Measurements from ENCODE around the gene THEMIS. TPM values are rescaled to one million over a fixed set of nuclear protein-coding genes. Genes with fewer than 3 reads are reported as not detected.

THEMIS gene
- total RNA-seq, 4 donors from 2014 or later: 1.6 TPM; not detected in 3

- WGBS: 82% methylated on average over 1 of the region's 1 CpG
- no peaks in the 10 kb centered on the region for H3K36me3 ChIP-seq
- no peak overlapping the region for H3K27ac ChIP-seq
Observed at GRCh38 chr6:127725821-127726220, 175.0 kb downstream of the THEMIS start.

DNA sequence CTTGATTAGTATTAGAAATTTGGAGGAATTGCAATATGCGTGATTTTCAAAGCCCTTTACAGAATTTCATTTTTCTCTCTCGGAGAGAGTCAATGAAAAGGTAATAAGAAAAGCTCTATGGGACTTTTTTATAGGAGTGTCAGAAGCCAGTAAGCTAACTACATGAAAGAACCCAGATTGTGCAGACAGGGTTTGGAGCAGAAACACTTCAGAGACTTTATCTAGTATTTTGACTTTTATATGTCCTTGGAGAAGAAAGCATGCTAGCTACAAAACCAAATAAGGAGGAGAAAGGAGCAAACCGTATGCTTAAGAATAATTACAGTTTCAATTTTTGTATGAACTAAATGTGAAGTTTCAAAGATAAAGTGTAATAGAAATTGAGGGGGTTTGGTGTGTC is 182.2 kb downstream of the THEMIS start:
- Histone ChIP-seq H3K36me3 (no peaks in the 10 kb centered on the region), H3K27me3 (no peaks in the 10 kb centered on the region), H3K4me3 (no peak overlapping the region), H3K27ac (no peak overlapping the region), H3K4me1 (peaks cover 3% of the 10 kb centered on the region), H3K9me3 (no peaks in the 10 kb centered on the region)
- TF ChIP-seq, protein P1, sequence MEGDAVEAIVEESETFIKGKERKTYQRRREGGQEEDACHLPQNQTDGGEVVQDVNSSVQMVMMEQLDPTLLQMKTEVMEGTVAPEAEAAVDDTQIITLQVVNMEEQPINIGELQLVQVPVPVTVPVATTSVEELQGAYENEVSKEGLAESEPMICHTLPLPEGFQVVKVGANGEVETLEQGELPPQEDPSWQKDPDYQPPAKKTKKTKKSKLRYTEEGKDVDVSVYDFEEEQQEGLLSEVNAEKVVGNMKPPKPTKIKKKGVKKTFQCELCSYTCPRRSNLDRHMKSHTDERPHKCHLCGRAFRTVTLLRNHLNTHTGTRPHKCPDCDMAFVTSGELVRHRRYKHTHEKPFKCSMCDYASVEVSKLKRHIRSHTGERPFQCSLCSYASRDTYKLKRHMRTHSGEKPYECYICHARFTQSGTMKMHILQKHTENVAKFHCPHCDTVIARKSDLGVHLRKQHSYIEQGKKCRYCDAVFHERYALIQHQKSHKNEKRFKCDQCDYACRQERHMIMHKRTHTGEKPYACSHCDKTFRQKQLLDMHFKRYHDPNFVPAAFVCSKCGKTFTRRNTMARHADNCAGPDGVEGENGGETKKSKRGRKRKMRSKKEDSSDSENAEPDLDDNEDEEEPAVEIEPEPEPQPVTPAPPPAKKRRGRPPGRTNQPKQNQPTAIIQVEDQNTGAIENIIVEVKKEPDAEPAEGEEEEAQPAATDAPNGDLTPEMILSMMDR (IDR thresholded peaks at IDR 0.05): no peak
- TF ChIP-seq POLR2AphosphoS5 (IDR thresholded peaks at IDR 0.05) (no peak), EP300 (IDR thresholded peaks at IDR 0.05) (no peak), POLR2A (IDR thresholded peaks at IDR 0.05) (no peak)
- DNase-seq (ENCODE audit: low spot score in 2 of 2): no peak
- WGBS: 85% methylated on average over 3 of the region's 3 CpGs

More at GRCh38 chr6:127725821-127726220, 175.0 kb downstream of the THEMIS start:
- Histone ChIP-seq H3K4me1 (no peaks in the 10 kb centered on the region), H3K9me3 (no peaks in the 10 kb centered on the region), H3K27me3 (no peaks in the 10 kb centered on the region), H3K4me3 (no peak overlapping the region)
- DNase-seq (ENCODE audit: low spot score in 2 of 2): no peak
- no peak for TF ChIP-seq POLR2A (IDR thresholded peaks at IDR 0.05)
- TF ChIP-seq POLR2AphosphoS5 (IDR thresholded peaks at IDR 0.05): no peak
- no peak for TF ChIP-seq EP300 (IDR thresholded peaks at IDR 0.05)
- TF ChIP-seq, protein P1 (IDR thresholded peaks at IDR 0.05): no peak

DNA sequence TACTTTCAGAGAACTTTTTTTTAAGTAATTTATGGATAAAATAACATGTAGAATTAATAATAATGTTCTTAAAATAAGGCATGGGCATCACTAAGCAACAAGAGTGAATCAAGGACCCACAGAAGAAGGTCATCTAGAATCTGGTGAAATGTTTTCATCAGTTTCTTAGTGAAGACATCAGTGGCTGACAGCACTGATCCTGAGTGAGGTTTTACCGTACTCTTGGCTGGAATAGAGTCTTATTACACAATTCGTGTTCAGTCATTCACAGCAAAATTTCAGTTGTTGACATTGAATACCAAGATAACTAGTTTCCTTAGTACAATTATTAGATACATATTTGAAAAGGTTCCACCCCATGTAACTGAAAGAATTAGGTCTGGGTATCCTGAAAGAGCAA is 183.5 kb downstream of the THEMIS start:
- peaks cover 3% of the 10 kb centered on the region for H3K4me1 ChIP-seq
- 76% methylated on average over 2 of the region's 2 CpGs for WGBS
- H3K27me3 ChIP-seq: no peaks in the 10 kb centered on the region
- no peaks in the 10 kb centered on the region for H3K36me3 ChIP-seq
- no peak for TF ChIP-seq POLR2A (IDR thresholded peaks at IDR 0.05)
- TF ChIP-seq, protein P1 (IDR thresholded peaks at IDR 0.05): no peak
- TF ChIP-seq EP300 (IDR thresholded peaks at IDR 0.05): no peak
- TF ChIP-seq POLR2AphosphoS5 (IDR thresholded peaks at IDR 0.05): no peak
- no peak overlapping the region for H3K27ac ChIP-seq
- no peaks in the 10 kb centered on the region for H3K9me3 ChIP-seq
- H3K4me3 ChIP-seq: no peak overlapping the region
- DNase-seq (ENCODE audit: low spot score in 2 of 2): no peak

- Histone ChIP-seq H3K36me3 (no peaks in the 10 kb centered on the region), H3K27ac (no peak overlapping the region), H3K4me3 (no peak overlapping the region), H3K27me3 (no peaks in the 10 kb centered on the region), H3K4me1 (peaks cover 3% of the 10 kb centered on the region), H3K9me3 (no peaks in the 10 kb centered on the region)
- no peak for TF ChIP-seq POLR2A (IDR thresholded peaks at IDR 0.05)
- TF ChIP-seq EP300 (IDR thresholded peaks at IDR 0.05): no peak
- TF ChIP-seq, protein P1 (IDR thresholded peaks at IDR 0.05): no peak
- TF ChIP-seq POLR2AphosphoS5 (IDR thresholded peaks at IDR 0.05): no peak
- no peak for DNase-seq (ENCODE audit: low spot score in 2 of 2)
- 46% methylated on average over 2 of the region's 2 CpGs for WGBS
Observed at GRCh38 chr6:127716465-127716864, 184.4 kb downstream of the THEMIS start.

GRCh38 chr6:127710668-127711067 is 190.2 kb downstream of the THEMIS start:
- Histone ChIP-seq H3K4me1 (no peaks in the 10 kb centered on the region), H3K36me3 (no peaks in the 10 kb centered on the region), H3K9me3 (no peaks in the 10 kb centered on the region), H3K27ac (no peak overlapping the region), H3K4me3 (no peak overlapping the region), H3K27me3 (no peaks in the 10 kb centered on the region)
- WGBS: 68% methylated on average over 3 of the region's 3 CpGs
- TF ChIP-seq POLR2AphosphoS5 (IDR thresholded peaks at IDR 0.05) (no peak), EP300 (IDR thresholded peaks at IDR 0.05) (no peak), POLR2A (IDR thresholded peaks at IDR 0.05) (no peak)
- TF ChIP-seq, protein P1 (IDR thresholded peaks at IDR 0.05): no peak
- no peak for DNase-seq (ENCODE audit: low spot score in 2 of 2)

All from suprapubic skin (tissue), 4 donors.